ENCODE data around the gene KCNE1.

Gene KCNE1

GRCh38 chr21:34535886-34536285, 23.9 kb upstream of the KCNE1 start:
- DNase-seq, result no peak

- DNase-seq, result no peak
These were observed 22.5 kb upstream of the KCNE1 start for GRCh38 chr21:34534522-34534921.

GRCh38 chr21:34533938-34534337, 21.9 kb upstream of the KCNE1 start:
- no peak for DNase-seq

GRCh38 chr21:34531399-34531798, 19.4 kb upstream of the KCNE1 start:
- no peak for DNase-seq

GRCh38 chr21:34530261-34530660, 18.3 kb upstream of the KCNE1 start:
- DNase-seq, result no peak

DNA sequence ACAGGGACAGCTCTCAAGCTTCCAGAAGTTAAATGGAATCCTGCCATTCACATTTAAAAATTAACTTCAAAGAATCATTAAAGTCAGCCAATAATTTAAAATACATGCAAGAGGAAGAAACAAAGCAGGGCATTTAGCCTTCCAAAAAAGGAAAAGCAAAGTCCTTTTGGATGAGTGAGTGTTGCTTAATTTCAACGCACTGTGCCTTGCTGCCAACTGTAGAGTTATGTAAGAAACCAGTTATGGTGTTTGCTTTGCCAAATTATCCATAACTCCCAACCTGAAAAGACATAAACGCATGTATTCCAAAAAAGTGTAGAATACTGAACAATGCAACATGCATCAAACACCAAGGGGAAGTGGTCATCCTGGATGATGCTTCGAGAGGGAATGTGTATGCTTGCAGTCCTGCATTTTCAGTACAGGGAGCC, 16.1 kb upstream of the KCNE1 start:
- DNase-seq, result no peak

DNA sequence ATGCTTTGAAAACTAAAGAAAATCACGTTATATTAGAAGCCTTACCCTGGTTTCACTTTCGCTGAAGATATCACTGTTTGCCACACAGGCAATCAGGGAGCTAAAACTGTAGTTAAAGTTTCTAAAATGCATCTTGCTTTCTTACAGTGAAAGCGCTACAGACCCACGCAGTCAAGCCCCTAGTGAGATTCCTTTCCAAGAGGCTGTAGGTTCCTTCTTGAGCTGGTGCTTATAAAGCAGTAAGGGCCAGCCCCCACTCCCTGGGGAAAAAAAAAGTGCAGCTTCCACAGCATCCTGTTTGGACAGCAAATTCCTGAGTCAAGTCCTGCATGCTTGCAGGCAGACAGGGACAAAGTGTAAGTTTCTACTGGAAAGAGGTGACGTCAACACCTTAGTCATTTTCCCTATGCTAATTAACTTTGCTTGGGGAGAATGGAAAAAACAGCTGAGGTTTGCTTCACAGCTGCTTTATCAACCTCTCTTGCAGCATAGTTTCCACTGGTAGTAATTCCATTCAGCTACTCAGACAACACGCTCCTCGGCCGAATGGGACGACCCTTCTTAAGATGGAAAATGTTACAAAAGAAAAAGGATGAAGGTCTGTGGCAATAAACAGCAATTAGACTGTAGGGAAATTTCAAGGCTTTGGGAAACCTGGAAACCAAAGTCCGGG, 14.7 kb upstream of the KCNE1 start:
- no peak for DNase-seq

- DNase-seq, result no peak
These were observed 14.2 kb upstream of the KCNE1 start for GRCh38 chr21:34526241-34526617.

GRCh38 chr21:34524646-34525601, 12.9 kb upstream of the KCNE1 start:
- DNase-seq, result no peak

GRCh38 chr21:34523019-34523555, 11.1 kb upstream of the KCNE1 start:
- no peak for DNase-seq

DNA sequence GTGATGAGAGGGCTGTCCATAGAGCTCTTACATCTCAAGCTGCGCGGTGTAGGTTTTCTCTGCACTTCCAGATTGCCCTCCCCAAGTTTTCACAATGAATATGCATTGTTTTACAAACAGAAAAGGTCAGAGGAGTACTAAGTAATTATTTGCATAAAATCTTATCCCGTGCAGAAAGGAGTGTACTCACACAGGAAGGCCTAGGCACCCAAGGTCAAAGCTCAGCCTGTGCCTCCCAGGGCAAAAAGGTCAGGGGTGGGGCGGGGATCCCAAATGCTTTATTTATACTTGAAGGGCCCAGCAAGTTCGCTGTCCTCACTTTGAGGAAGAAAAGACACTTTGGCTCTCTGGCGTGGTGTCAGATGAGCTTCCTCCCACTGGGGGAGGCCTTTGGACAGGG, 10.3 kb upstream of the KCNE1 start:
- DNase-seq, result no peak

- no peak for DNase-seq
These were observed 9.6 kb upstream of the KCNE1 start for GRCh38 chr21:34521561-34521960.

DNA sequence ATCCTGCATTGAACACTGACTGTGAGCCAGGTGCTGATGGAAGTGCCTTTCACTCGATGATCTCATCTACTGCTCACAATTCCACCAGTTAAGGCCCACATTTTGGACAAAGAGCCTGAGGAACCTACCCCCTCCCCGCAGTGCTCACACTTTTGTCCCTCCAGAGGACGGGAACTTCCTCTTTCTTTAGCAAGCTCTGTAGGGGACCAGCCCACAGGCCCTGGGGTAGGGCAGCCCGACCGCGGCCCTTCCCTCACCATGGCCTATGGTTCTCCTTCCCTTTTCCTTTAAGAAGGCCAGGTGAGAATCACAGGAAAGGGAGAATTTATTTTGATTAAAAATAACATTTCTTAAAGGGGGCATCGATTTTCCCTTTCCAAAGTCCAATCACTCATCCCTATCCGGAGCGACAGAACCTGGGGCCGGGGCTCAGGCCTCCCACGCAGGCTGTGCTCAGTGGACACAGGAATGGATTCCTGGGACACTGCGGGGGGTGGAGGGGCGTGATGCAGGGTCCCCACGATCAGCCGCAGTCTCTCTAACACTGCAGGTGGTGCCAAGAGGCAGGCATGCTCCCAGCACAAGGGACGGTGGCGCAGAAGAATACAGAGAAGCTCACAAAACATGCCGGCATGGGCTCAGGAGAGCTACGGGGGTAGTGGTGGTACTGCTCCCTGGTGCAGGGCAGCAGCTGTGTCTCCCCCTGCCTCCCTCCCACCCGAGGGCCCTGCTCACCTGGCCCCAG, 8.9 kb upstream of the KCNE1 start:
- DNase-seq, result no peak

DNA sequence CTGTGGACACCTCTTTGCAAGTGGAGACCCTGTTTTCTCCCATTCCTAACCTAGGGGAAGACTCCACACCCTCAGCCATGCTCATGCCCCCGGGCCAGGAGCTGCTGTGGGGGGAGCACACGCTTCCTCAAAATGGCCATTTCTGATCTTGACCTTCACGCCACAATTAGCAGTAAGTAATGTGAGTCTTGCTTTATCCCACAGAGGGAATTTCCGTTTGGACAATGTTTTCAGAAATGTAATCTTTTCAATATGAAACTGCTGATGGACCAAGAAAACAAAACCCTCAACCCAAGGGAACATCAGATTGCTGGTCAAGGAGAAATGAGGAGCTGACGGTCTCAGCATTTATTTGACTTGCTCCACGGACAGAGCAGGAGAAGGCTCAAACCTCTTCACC, 8.3 kb upstream of the KCNE1 start:
- DNase-seq, result no peak

DNA sequence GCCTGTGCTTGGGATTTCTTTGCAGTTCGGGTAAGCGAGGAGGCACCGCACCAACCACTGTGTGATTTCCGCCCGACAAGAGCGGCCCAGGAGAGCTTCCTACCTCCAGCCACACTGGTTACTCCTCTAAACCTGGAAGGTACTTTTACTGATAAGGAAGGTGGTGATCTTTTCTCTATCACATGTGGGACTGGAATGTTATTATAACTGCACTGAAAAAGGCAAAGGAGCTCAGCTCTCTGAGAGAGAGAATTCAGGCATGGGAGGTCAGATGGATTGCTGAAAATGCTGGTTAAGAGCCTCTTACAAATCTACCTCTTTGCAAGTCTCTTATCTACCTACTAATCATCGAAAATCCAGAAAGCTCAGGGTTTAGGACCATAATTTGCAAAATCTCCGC, 7.7 kb upstream of the KCNE1 start:
- DNase-seq, result no peak

DNA sequence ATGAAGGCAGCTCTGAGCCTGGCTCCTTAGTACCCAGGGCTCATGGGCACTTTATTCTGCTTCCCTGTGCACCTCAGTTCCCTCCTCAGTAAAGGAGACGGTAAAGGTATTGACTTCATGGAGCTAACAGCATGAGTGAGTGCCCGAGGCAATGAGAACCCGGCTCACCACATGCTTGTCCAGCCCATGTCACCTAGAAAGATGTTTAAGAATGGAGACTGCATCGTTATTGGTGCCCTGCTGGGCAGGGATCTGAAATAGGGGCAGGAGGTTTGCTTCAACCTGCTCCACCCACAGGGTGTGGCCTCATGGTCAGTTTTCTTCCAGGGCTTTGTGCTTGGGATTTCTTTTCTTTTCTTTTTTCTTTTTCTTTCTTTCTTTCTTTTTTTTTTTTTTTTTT, 7.0 kb upstream of the KCNE1 start:
- DNase-seq, result no peak

DNA sequence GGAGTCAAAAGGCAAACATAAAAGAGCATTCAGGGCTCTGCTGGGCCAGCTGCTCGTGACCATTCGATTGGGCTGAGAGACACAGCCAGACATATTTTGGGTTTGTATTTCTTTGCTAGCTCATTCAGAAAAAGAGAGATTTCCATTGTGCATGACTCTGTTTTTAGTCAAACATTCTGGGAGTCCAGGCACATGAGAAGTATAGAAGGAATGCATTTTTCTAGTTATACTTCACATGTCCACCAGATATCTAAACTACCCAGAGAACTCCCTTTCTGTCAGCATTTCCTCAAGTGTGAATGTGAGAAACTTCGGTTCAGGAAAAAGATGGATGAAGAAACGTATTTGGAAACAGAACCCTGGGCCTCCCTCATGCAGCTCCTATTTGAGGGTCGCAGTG, 6.3 kb upstream of the KCNE1 start:
- no peak for DNase-seq

DNA sequence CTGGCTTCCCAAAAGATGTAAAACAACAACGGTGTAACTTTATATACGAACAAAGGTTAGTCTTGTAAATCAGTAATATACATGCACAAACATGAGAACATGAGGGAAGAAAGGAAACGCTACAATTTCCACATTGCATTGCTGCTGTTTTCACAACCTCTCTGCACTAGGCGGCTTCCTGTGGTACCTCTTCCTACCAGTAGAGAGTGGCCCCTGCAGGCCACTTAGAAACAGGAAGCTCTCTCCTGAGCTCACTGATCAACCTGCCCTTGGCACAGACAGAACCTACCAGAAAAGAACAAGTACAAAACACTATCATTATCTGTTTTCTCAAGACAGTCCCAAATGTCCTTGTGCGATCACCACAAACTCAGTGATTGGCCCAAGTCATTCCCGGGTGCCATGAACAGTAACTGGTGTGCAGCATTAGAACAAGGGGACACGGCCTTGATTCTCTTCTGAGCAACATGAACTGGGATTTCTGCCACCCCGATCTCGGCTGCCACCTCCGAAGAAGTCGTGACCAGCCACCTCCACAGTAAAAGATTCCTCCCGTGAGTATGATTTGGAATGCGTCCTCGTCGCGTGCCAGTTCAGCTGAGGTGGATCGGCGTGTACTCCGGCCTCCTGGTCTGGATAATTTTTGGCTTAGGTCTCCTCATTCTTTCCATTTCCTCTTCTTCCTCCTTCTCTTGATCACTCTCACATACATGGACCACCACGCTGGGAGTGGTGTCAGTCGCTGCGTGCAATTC, 5.7 kb upstream of the KCNE1 start:
- no peak for DNase-seq

DNA sequence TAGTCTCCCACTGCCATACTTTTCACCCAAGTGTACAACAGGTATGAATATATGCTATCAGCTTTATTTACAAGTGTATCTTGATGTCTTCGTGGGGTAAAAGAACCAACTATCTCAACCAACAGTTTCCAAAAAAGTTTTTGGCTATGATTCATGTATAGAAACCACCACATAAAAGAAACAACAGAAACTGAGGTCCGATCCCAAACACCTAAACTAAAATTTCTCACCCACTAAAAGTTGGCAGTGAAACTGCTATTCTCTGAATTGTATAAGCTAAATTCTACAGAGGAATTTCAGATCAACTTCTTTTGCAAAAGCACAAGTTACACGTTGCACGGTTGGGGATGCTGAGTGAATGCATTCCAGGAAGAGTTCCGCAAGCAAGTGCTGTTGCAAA, 5.0 kb upstream of the KCNE1 start:
- no peak for DNase-seq

DNA sequence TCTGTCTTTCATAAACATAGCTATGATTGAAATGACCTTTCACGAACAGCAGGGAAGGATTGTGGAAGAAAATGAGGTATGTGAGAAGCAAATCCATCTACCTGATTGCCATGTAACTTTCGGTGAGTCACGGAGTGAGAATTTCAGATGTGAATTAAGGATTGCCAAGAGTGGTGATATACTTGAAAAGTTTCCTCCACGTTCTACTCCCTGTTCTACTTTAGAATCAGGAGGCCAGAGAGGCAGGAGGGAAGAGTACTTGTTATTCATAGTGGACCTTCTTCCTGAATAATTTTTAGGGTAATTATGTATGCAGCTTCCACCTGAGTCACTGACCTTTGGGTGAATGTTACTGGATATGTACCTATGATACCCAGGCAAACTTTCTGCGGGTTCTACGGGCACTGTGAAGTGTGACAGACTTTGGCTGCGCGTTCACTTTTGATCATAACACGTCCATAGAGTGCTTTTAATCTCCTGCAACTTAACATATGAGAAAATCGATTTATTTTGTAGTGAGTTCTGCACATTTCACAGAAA, 2.6 kb upstream of the KCNE1 start:
- DNase-seq, result no peak

DNA sequence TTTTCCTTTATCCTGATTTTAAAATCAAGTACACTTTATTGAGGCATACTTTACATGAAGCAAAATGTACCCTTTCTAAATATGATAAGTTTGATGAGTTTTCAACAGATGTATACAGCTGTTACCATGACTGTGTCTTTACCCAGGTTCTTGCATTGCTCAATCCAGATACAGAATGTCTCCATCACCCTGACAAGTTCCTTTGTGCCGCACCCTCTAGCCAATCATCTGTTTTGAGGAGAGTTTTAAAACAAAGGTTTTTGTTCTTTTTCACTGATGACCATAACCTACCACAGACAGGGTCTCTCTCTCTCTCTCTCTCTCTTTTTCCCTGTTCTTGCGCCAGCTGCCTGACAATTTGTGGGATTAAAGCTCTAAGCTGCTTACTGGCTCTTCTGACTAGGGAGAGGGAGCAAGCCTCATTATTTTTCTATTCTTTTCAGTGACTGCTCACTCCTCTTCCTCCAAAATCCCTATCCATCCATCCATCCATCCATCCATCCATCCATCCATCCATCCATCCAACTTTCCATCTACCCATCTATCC, 1.2 kb upstream of the KCNE1 start:
- no peak for DNase-seq

DNA sequence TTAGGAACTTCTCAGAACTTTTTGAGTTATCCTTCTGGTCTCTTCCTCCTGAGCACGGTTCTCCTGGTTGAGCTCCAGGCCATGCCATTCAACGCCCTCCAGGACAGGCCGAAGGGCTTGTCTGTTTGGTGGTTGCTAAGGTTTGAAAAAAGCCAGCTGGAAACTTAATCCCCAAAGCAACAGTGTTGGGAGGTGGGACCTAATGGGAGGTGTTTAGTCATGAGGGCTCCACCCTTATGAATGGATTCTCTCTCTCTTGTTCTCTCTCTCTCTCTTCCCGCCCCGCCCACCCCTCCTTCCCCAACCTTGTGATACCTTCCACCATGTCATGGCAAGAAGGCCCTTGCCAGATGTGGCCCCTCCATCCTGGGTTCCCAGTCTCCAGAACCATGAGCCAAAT, 829 bp downstream of the KCNE1 start:
- DNase-seq, result no peak
